GM21367 (cell line): ENCODE data around the gene BCL2A1.
"Not testable (repeated sequence)": the region's sequence is repeated elsewhere in the genome, so short reads cannot be mapped to it uniquely, and the experiment has no call there.

Source experiments
- ATAC-seq: cut with Tn5 transposase; IDR thresholded peaks from one replicate; pipeline ENCODE4 v1.9.1; 2021; ENCODE audit not compliant: unreplicated experiment

Gene BCL2A1

DNA sequence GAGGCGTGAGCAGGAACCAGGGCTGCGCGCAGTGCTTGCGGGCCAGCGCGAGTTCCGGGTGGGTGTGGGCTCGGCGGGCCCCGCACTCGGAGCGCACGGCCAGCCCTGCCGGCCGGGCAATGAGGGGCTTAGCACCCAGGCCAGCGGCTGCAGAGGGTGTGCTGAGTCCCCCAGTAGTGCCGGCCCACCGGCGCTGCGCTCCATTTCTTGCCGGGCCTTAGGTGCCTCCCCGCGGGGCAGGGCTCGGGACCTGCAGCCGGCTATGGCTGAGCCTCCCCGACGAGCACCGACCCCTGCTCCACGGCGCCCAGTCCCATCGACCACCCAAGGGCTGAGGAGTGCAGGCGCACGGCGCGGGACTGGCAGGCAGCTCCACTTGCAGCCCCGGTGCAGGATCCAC is 44.9 kb downstream of the BCL2A1 start:
- ATAC-seq, result not testable (repeated sequence)

DNA sequence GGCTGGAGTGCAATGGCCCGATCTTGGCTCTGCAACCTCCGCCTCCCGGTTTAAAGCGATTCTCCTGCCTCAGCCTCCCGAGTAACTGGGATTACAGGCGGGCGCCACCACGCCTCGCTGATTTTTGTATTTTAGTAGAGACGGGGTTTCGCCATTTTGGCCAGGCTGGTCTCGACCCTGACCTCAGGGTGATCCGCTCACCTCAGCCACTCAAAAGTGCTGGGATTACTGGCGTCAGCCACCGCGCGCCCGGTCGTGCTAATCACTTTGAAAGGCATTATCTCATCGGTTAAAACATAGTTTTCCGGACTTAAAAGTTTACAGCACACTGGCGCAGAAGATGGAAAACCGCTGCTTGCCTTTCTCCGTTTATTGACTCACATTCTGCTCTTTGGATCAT is 46.6 kb downstream of the BCL2A1 start:
- no peak for ATAC-seq

GRCh38 chr15:79923515-79924169 is 47.4 kb downstream of the BCL2A1 start:
- ATAC-seq, result peak; percentile 94

- peak; percentile 25 for ATAC-seq
These were observed 47.9 kb downstream of the BCL2A1 start for GRCh38 chr15:79923079-79923514.

DNA sequence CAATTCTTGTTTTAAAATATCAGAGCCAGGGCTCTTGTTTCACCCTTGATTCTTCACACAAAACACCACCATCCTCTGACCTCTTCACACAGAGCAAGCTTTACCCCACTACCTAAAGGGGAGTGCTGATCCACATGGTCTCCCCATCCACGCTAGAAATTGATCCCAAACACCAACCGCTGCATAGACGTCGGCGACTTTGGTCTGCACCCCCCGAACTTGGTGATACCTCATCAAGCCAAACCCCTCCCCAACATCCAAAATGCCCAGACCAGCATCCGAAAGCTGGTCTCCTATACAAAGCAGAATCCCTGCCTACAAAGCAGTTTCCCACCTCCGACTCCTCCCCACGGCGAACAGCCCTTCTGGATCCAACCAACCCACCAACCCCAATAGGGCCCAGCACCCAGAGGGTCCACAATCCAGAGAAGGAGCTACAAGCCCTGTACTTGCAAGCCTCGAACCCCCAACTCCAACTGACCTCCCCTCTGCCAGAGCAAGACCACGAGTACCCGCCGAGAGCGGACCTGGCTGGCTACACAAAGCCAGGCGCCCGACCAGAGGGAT is 48.4 kb downstream of the BCL2A1 start:
- no peak for ATAC-seq

- ATAC-seq, result no peak
These were observed 51.1 kb downstream of the BCL2A1 start for GRCh38 chr15:79919749-79920511.

- ATAC-seq, result no peak
These were observed 51.8 kb downstream of the BCL2A1 start for GRCh38 chr15:79919090-79919748.

DNA sequence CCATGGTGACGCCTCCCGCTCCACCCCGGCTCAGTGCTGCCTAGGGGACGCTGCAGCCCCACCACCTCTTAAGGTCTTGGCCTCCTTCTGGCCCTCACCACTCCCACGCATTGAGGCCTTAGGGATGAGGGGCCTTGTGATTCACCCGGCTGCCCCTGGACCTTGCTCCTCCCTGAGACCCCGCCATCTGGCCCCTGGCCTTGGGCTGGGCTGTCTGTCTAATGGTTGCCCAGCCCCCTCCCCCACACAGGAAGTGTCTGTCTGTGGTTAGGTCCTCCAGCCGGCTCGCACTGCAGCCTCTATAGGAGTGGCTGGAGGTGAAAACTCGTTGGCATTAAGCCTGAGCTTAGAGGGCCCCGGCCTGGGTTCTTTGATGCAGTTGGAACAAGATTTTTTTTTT is 52.7 kb downstream of the BCL2A1 start:
- no peak for ATAC-seq

DNA sequence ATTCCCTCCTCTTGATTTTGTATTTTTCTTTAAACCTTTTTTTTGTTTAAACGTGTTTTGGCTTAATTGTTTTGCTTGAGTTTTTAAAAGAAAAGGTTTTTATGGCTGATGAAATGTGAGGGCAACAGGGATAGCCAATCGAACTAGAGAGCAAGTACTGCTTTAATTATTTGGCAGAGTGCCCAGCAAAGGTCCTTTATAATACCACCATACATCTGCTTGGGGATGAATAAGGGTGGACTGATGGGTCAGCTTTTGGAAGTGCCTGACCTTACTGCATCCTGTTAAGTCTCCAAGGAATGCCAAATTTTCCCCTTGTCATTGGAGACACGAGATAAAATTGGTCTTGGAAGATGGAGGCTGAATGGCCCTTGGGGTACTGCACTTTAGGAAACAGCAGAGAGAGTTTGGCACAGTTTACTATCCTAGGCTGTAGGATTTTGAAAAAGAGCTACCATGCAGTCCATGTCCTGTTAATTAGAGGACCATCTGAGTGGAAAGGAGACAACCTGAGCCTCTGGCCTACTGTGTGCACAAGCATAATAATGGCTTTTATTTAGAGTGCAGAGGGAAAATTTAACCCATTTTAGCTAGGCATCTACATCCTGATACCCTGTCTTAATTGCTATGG is 54.4 kb downstream of the BCL2A1 start:
- ATAC-seq, result no peak

GRCh38 chr15:79915776-79916501 is 55.1 kb downstream of the BCL2A1 start:
- ATAC-seq, result not testable (repeated sequence)

GRCh38 chr15:79914728-79915127 is 56.3 kb downstream of the BCL2A1 start:
- no peak for ATAC-seq
